Stomach (tissue), 4 donors: Measurements from ENCODE around the gene ERC1.

Experiments
- CTCF ChIP-seq, 7 experiments: fragments of 450-650 bp in 4 of 7; fragments of 200-600 bp in 3 of 7; sonication (generic) in 3 of 7; IDR thresholded peaks; one replicate each; pipeline ENCODE4 v1.5.1; 2016 to 2019; ENCODE audit warnings: antibody characterized with exemption in 7 of 7, control low read depth in 2 of 7, mild to moderate bottlenecking in 1 of 7
- POLR2A ChIP-seq, 4 donors: fragments of 450-650 bp; IDR thresholded peaks; one replicate each; pipeline ENCODE4 v1.6.1; 2016; ENCODE audit warnings: antibody characterized with exemption in 4 of 4, control low read depth in 2 of 4, mild to moderate bottlenecking in 1 of 4, moderate library complexity in 1 of 4
- POLR2AphosphoS5 ChIP-seq, 3 donors: sonication (generic); formaldehyde crosslinking; IDR thresholded peaks; one replicate each; pipeline ENCODE4 v1.6.1; 2016; ENCODE audit warnings: antibody characterized with exemption in 3 of 3

- TF ChIP-seq CTCF (IDR thresholded peaks at IDR 0.05): no peak
- TF ChIP-seq POLR2A (IDR thresholded peaks at IDR 0.05): no peak
- peak in 1 of 3 donors; percentile 14 for TF ChIP-seq POLR2AphosphoS5 (IDR thresholded peaks at IDR 0.05)
These were observed 327.5 kb downstream of the ERC1 start for GRCh38 chr12:1318327-1319031.
